Measurements from ENCODE around the gene FAM151A.

Gene FAM151A

DNA sequence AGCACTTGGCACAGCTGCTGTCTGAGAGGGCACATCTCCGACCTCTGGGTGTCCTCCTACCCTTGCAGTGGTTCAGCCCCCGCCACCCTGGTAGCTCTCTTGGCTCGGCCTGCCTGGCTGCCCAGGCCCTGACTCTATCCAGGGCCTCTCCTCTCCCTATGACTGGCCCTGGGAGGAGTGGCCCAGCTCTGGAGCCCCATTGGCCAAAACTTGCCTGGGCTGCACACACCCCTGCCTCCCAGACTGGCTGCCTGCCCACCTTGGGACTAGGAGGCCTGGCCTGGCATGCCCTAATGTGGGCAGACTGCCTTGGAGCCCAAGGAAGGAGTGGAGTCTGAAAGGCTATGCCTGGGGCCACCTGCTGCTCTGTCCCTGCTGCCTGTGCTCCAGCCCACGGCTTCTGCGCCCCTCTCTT lies 41.7 kb downstream of the FAM151A start:
- DNase-seq (ENCODE audit: low read depth in 2 of 3, low spot score in 2 of 3): no peak

DNA sequence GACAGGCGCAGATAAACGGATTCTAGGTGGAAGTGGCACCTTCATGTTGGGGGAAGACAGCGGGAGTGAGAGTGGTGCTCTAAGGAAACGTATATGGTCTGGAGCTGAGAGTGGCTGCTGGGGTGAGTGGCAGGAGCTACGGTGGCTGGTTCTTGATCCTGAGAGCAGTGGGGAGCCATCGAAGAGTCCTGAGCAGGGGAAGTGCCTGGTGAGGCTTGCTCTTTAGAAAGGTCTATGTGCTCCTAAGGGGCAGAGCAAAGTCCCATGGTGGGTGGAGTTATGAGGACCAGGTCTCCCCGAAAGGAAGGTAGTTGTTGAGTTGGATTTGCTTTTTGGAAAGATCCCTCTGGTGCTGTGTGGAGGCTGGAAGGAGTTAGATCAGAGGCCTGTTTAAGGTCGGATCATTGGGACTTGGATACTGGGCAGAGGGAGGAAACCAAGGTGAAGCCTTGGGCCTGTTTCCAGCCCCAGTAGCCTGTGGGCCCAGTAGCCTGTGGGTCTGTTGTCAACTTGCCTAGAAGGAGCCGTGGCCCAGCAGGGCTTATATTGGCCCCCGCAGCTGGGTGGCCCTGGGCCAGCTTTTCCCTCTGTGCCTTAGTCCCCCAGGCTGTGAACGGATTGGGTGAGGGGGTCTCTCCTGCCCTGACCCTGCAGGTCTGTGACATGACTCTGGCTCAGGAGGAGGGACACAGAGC lies 42.3 kb downstream of the FAM151A start:
- DNase-seq (ENCODE audit: low read depth in 2 of 3, low spot score in 2 of 3): no peak

DNA sequence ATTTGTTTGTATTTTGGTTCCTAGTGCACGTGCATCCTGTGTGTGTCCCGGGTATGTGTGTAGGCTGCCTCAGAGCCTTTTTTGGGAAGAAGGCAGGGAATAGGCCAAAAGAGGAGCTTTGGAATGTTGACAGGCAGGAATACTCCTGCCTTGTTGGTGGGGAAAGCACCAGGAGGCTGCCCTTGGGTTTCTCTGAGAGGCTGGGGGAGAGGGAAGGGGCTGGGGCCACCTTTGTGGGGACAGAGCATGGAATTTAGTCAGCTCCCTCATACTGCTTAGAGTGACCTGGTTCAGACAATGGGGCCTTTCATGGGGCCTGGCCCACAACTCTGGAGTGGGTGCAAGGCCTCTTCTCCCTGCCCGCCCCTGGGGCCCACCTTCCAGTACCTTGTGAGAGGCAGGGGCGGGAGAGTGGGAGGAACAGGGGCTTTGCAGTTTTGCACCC lies 44.0 kb downstream of the FAM151A start:
- DNase-seq (ENCODE audit: low read depth in 2 of 3, low spot score in 2 of 3): no peak

- DNase-seq (ENCODE audit: low read depth in 2 of 3, low spot score in 2 of 3): no peak
These were observed 45.7 kb downstream of the FAM151A start for GRCh38 chr1:54577612-54578011.

DNA sequence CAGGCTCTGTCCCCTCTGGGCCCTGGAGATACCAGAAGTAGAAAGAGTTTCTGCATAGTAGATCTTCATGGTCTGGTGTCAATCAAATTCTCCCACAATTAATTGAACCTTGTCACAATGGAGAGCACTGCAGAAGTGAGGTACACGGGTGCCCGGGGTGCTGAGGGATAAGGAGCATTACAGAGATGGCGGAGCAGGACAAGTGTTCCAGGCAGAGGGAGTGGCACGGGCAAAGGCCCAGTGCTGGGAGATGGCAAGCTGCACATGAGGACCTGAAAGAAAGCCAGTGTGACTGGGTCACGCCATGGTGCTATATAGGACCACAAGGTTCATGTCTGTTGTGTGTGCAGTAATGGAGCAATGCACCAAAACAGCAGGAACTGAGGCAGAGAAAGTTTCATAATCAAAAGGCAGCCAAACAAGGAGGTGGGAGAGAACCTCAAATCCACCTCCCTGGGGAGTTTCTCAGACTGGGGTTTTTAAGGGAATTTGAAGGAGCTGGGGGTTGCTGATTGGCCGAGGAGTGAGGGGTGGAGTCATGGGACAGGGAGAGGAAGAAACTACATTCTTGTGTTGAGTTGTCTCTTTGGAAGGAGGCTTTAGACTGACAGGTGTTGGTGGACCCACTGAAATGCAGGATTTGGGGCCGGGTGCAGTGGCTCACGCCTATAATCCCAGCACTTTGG lies 47.6 kb downstream of the FAM151A start:
- no peak for DNase-seq (ENCODE audit: low read depth in 2 of 3, low spot score in 2 of 3)

- DNase-seq (ENCODE audit: low read depth in 2 of 3, low spot score in 2 of 3): no peak
These were observed 48.2 kb downstream of the FAM151A start for GRCh38 chr1:54575161-54575560.

GRCh38 chr1:54574158-54574778 lies 49.1 kb downstream of the FAM151A start:
- DNase-seq (ENCODE audit: low read depth in 2 of 3, low spot score in 2 of 3): no peak

- no peak for DNase-seq (ENCODE audit: low read depth in 2 of 3, low spot score in 2 of 3)
These were observed 50.8 kb downstream of the FAM151A start for GRCh38 chr1:54572542-54572850.

DNA sequence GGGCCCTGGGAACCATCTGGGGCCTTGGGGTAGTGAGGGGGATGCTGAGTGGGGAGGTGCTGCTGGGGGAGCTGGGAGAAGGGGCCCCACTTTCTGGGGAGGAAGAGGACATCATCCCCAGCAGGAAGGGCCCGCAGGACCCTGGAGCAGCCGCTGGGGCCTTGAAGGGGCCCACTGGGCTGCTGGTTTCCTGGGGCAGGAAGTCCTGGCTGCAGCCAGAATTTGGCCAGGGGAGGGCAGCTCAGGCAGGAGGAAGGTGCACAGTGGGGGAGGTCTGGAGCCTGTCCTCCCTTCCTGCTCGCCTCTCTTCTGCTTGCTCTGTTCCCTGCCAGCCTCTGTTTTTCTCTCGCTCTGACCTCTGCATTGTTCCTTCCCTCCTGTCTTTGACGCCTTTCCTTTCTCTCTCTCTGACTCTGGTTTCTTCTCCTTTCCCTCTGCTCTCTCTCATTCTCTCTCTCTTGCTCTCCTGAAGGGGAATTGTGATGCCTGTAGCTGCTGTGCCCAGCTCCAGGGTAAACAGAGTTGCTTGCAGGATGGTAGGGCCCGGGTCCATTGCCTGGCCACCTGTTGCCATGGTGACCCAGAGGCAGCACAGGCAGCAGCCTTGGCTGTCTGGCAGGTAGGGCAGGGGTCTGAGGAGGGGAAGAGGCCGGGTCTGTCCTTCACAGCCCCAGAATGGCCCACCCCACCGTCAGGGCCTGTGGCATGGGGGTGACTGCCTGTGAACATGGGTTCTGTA lies 51.4 kb downstream of the FAM151A start:
- DNase-seq (ENCODE audit: low read depth in 2 of 3, low spot score in 2 of 3): no peak

DNA sequence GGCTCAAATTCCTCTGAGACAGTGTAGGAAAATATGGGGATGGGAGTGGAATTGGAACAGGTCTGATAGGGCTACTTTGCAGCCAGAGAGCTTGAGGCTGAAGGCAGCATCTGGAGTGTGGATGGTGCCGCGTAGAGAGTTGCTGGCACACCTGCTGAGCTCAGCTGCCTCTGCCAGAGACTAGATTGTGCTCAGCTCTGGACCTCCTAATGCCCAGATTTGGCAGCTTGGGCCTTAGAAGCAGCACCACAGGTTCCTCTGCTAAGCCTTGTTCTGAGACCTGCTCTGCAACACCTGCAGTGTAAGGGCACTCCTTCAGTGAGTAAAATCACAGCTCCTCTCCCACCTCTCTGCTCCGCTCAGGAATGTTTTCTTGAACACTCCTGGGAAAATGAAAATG lies 52.0 kb downstream of the FAM151A start:
- no peak for DNase-seq (ENCODE audit: low read depth in 2 of 3, low spot score in 2 of 3)

GRCh38 chr1:54570161-54570560 lies 53.2 kb downstream of the FAM151A start:
- DNase-seq (ENCODE audit: low read depth in 2 of 3, low spot score in 2 of 3): no peak

- DNase-seq (ENCODE audit: low read depth in 2 of 3, low spot score in 2 of 3): no peak
These were observed 54.0 kb downstream of the FAM151A start for GRCh38 chr1:54569339-54569738.

GRCh38 chr1:54567961-54568360 lies 55.4 kb downstream of the FAM151A start:
- no peak for DNase-seq (ENCODE audit: low read depth in 2 of 3, low spot score in 2 of 3)

DNA sequence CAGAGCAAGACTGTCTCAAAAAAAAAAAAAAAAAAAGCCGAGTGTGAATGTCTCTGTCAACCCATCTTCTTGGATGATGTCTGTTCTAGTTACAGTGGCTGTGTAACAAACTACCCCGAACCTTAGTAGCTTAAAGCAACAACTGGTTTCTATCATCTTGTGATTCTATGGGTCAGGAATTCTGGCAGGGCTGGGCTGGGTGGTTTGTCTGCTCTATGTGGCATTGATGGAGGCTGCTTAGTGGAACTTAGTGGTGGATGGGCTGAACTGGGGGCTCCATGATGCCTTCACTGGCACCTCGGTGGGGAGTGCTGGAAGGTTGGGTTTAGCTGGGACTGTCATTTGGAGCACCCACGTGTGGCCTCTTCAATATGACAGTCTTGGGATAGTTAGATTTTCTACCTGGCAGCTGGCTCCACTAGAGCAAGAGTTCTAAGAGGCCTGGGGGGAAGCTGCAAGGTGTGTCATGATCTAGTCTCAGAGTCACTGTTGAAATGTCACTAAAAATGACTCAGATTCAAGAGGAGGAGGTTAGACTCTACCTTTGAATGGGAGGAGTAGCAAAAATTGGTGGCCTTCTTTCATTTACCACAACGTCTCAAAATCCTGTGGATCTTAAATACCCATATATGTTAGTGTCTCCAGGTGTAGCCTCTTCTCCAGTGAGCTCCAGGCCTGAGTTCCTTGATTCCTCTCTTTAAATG lies 56.7 kb downstream of the FAM151A start:
- no peak for DNase-seq (ENCODE audit: low read depth in 2 of 3, low spot score in 2 of 3)

- no peak for DNase-seq (ENCODE audit: low read depth in 2 of 3, low spot score in 2 of 3)
These were observed 58.2 kb downstream of the FAM151A start for GRCh38 chr1:54565113-54565501.

DNA sequence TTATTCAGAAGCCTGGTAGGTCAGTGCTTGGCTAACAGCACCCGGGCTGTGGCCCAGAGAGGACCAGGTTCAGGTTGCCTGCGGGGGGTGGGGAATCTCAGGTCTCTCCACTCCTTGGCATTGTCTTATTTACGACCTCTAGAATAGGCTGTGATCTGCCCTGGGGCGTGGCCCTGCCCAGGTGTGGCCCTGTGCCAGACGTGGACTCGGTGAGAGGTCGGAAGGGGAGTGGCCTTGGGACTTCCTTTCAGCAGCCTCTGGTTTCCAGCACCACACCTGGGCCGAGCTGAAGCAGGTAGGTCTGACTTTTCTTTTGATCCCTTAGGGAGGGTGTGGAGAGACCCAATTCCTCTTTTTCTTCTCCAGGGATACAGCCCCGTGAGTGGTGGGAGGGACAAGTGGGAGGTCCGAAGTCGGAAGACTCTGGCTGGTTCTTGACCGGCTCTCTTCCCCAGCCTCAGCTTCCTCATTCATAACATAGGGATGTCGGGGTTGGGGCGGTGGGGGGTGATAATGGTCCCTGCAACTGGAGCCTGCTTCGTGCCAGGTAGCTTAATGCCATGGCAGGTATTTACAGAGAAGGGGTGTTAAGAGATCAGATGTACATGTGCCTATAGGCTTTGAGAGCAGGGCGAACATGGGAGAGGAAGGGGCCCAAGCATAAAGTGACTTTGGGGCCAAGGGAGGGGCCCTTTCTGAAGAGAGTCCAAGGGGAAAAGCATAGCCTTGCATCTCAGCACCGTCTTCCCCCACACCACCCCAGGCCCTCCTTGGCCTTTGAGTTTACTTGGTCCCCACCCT lies 58.8 kb downstream of the FAM151A start:
- DNase-seq (ENCODE audit: low read depth in 2 of 3, low spot score in 2 of 3): no peak

- DNase-seq (ENCODE audit: low read depth in 2 of 3, low spot score in 2 of 3): no peak
These were observed 63.5 kb downstream of the FAM151A start for GRCh38 chr1:54559771-54560231.
